Thyroid gland (tissue), 4 donors: ENCODE results near the gene LIPN.

Source experiments
- CTCF ChIP-seq, 6 experiments: fragments of 200-600 bp in 3 of 6; fragments of 450-650 bp in 3 of 6; sonication (generic) in 3 of 6; IDR thresholded peaks; one replicate each; pipeline ENCODE4 v1.5.1; 2016 to 2019; ENCODE audit warnings: antibody characterized with exemption in 6 of 6, mild to moderate bottlenecking in 2 of 6, inconsistent platforms in 1 of 6, moderate library complexity in 1 of 6
- POLR2A ChIP-seq, 2 donors: fragments of 450-650 bp; IDR thresholded peaks; one replicate each; pipeline ENCODE4 v1.6.1; 2017; ENCODE audit warnings: antibody characterized with exemption in 2 of 2, mild to moderate bottlenecking in 2 of 2, moderate library complexity in 1 of 2

- no peak for TF ChIP-seq CTCF (IDR thresholded peaks at IDR 0.05)
- TF ChIP-seq POLR2A (IDR thresholded peaks at IDR 0.05) = no peak
Measured at GRCh38 chr10:88803641-88804040, 43.8 kb downstream of the LIPN start.
